ENCODE data around the gene BCHE. TPM values are rescaled to one million over a fixed set of nuclear protein-coding genes. Genes with fewer than 3 reads are reported as not detected.

BCHE gene
- total and polyA plus RNA-seq, 2 donors (not counting 3 experiments of a cell fraction or from before 2014, with no cell fraction given): 0.27 to 0.66 TPM

- intact Hi-C loops (cut with micrococcal nuclease): no loop called here
- H3K9ac ChIP-seq (replicated peaks; ENCODE audit: extremely low read depth, insufficient read depth, low read length): no peak overlapping the region
- H3K36me3 ChIP-seq (ENCODE audit: control insufficient read depth in 2 of 2, extremely low read depth in 1 of 2, insufficient read depth in 2 of 2, low read length in 2 of 2): no peaks in the 10 kb centered on the region
- H3K9me1 ChIP-seq (replicated peaks; ENCODE audit: control insufficient read depth, extremely low read depth, insufficient read depth, low read length): no peaks in the 10 kb centered on the region
- no peak overlapping the region for H2AFZ ChIP-seq (ENCODE audit: low read depth, low read length)
- FAIRE-seq: no peak
- H3K79me2 ChIP-seq (ENCODE audit: control insufficient read depth, insufficient read depth, low read length): no peaks in the 10 kb centered on the region
- DNase-seq (ENCODE audit: low read depth, low spot score): no peak
- no peaks in the 10 kb centered on the region for H3K4me1 ChIP-seq (ENCODE audit: control insufficient read depth, extremely low read depth, insufficient read depth, low read length)
- H4K20me1 ChIP-seq (replicated peaks; ENCODE audit: control insufficient read depth, extremely low read depth, insufficient read depth, low read length): no peaks in the 10 kb centered on the region
- H3K4me3 ChIP-seq (replicated peaks in 1 of 3; ENCODE audit: insufficient read depth in 1 of 3, low read depth in 1 of 3, low read length in 3 of 3): no peak overlapping the region
- H3K9me3 ChIP-seq (replicated peaks; ENCODE audit: control insufficient read depth, insufficient read depth, low read length): no peaks in the 10 kb centered on the region
- no peak for TF ChIP-seq POLR2A (IDR thresholded peaks at IDR 0.05; ENCODE audit: low read depth, low read length)
- TF ChIP-seq JUN (IDR thresholded peaks at IDR 0.05; ENCODE audit: borderline replicate concordance, insufficient read depth, insufficient read length, low read depth): no peak
- TF ChIP-seq GATA2 (IDR thresholded peaks at IDR 0.05; ENCODE audit: insufficient read depth, insufficient read length, low read depth, low read length): no peak
- no peak for TF ChIP-seq CTCF (IDR thresholded peaks at IDR 0.05; ENCODE audit: extremely low read depth in 1 of 2, insufficient read depth in 1 of 2, low read depth in 1 of 2, low read length in 2 of 2)
- dilution Hi-C loops (cut with MboI; ENCODE audit: extremely low pct_ligation_motif_present, low sequenced_read_pairs): no loop called here
- no peaks in the 10 kb centered on the region for H3K27me3 ChIP-seq (ENCODE audit: control insufficient read depth in 2 of 2, insufficient read depth in 2 of 2, low read length in 2 of 2)
- no TSS peak for BruUV-seq (replicated peaks)
- H3K27ac ChIP-seq (ENCODE audit: insufficient read depth, low read depth, low read length): no peak overlapping the region
- POLR2A ChIA-PET: no interaction called here
- CTCF ChIA-PET: no interaction called here
- H3K4me2 ChIP-seq (ENCODE audit: insufficient read depth, low read length): no peak overlapping the region
Measured at GRCh38 chr3:165827883-165828282, 9.3 kb downstream of the BCHE start.

DNA sequence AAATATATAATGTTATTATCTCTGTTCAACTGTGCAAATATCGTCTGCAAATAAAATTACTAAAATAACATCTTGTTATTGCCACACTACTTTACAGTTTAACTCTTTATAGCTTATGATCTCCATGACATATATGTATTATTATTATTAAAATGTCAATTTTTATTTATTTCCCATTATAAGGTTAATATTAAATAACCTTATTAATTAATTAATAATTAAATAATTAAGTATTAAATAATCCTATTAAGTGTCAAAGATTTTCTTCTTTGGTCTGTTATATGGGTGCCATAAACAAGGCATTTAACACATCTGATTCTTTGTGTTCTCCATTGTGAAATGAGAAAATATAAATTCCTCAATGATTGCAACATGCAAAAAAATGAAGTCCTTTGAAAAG lies 10.0 kb downstream of the BCHE start:
- Histone ChIP-seq H3K9me1 (replicated peaks; ENCODE audit: control insufficient read depth, extremely low read depth, insufficient read depth, low read length) (no peaks in the 10 kb centered on the region), H4K20me1 (replicated peaks; ENCODE audit: control insufficient read depth, extremely low read depth, insufficient read depth, low read length) (no peaks in the 10 kb centered on the region), H3K27me3 (ENCODE audit: control insufficient read depth in 2 of 2, insufficient read depth in 2 of 2, low read length in 2 of 2) (no peaks in the 10 kb centered on the region), H3K9ac (replicated peaks; ENCODE audit: extremely low read depth, insufficient read depth, low read length) (no peak overlapping the region), H3K4me1 (ENCODE audit: control insufficient read depth, extremely low read depth, insufficient read depth, low read length) (no peaks in the 10 kb centered on the region), H2AFZ (ENCODE audit: low read depth, low read length) (no peak overlapping the region), H3K27ac (ENCODE audit: insufficient read depth, low read depth, low read length) (no peak overlapping the region), H3K9me3 (replicated peaks; ENCODE audit: control insufficient read depth, insufficient read depth, low read length) (no peaks in the 10 kb centered on the region), H3K4me2 (ENCODE audit: insufficient read depth, low read length) (no peak overlapping the region), H3K36me3 (ENCODE audit: control insufficient read depth in 2 of 2, extremely low read depth in 1 of 2, insufficient read depth in 2 of 2, low read length in 2 of 2) (no peaks in the 10 kb centered on the region), H3K79me2 (ENCODE audit: control insufficient read depth, insufficient read depth, low read length) (no peaks in the 10 kb centered on the region), H3K4me3 (replicated peaks in 1 of 3; ENCODE audit: insufficient read depth in 1 of 3, low read depth in 1 of 3, low read length in 3 of 3) (no peak overlapping the region)
- FAIRE-seq (no peak), DNase-seq (ENCODE audit: low read depth, low spot score) (no peak)
- dilution Hi-C loops (cut with MboI; ENCODE audit: extremely low pct_ligation_motif_present, low sequenced_read_pairs) (no loop called here), intact Hi-C loops (cut with micrococcal nuclease) (no loop called here)
- POLR2A ChIA-PET: no interaction called here
- no TSS peak for BruUV-seq (replicated peaks)
- CTCF ChIA-PET: no interaction called here
- TF ChIP-seq FOS (IDR thresholded peaks at IDR 0.05; ENCODE audit: borderline replicate concordance, insufficient read depth, low read length) (no peak), POLR2AphosphoS5 (IDR thresholded peaks at IDR 0.05; ENCODE audit: insufficient read depth, low read depth, low read length) (no peak), POLR2A (IDR thresholded peaks at IDR 0.05; ENCODE audit: low read depth, low read length) (no peak), JUN (IDR thresholded peaks at IDR 0.05; ENCODE audit: borderline replicate concordance, insufficient read depth, insufficient read length, low read depth) (no peak), GATA2 (IDR thresholded peaks at IDR 0.05; ENCODE audit: insufficient read depth, insufficient read length, low read depth, low read length) (no peak), CTCF (IDR thresholded peaks at IDR 0.05; ENCODE audit: extremely low read depth in 1 of 2, insufficient read depth in 1 of 2, low read depth in 1 of 2, low read length in 2 of 2) (no peak), EZH2 (IDR thresholded peaks at IDR 0.05; ENCODE audit: borderline replicate concordance, low read depth, low read length, severe bottlenecking) (no peak), MYC (IDR thresholded peaks at IDR 0.05; ENCODE audit: low read depth, low read length) (no peak)
- TF ChIP-seq, protein P1, sequence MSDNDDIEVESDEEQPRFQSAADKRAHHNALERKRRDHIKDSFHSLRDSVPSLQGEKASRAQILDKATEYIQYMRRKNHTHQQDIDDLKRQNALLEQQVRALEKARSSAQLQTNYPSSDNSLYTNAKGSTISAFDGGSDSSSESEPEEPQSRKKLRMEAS (IDR thresholded peaks at IDR 0.05; ENCODE audit: insufficient read depth, insufficient read length): no peak
